ENCODE results near the gene ZGLP1.

The ZGLP1 gene

DNA sequence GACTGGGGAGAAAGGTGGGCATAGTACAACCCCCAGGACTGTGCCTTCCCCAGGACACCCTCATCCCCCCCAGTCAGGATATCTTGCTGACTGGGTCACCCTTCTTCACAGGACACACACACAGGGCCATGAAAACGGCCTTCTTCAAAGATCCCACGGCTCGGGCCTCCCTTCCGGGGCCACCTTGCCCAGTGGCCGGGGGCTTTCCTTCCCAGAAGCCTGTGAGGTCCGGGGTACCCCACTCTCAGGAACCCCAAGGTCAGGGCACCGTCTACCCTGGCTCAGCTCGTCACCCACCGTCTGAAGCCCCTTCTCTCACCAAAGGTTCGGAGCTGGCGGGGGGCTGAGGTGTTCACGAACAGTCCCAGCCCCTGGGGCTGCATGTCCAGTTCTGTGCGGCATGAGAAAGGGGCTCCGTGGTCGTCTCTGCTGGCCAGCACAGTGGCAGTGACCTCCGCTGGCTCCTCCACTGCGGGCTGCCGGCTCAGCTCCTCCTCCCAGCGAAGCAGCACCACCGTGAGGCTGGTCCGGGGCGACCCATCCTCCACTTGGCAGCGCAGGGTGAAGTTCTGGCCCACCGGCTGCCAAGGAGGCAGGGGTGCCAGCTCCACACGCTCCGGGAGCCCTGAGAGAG, 25.9 kb upstream of the ZGLP1 start:
- Histone ChIP-seq H3K27ac (ENCODE audit: low read length) (no peak overlapping the region), H3K36me3 (ENCODE audit: insufficient read depth, low read depth, low read length) (peaks cover 10% of the 10 kb centered on the region), H3K4me3 (ENCODE audit: low read length) (peak overlapping the region; percentile 98; the same call in 1 of the 2 replicates), H3K9ac (ENCODE audit: low read depth, low read length) (no peak overlapping the region), H3K4me1 (ENCODE audit: insufficient read depth, low read length) (peaks cover 12% of the 10 kb centered on the region; the same call in 1 of the 2 replicates), H3K9me3 (ENCODE audit: insufficient read depth, low read depth, low read length) (no peaks in the 10 kb centered on the region), H3K27me3 (ENCODE audit: insufficient read depth, low read length) (peaks cover 8% of the 10 kb centered on the region)

- H3K27ac ChIP-seq (ENCODE audit: low read length), result no peak overlapping the region
- H3K9me3 ChIP-seq (ENCODE audit: insufficient read depth, low read depth, low read length), result no peaks in the 10 kb centered on the region
- peaks cover 8% of the 10 kb centered on the region for H3K27me3 ChIP-seq (ENCODE audit: insufficient read depth, low read length)
- peak overlapping the region; percentile 95; the same call in 1 of the 2 replicates for H3K9ac ChIP-seq (ENCODE audit: low read depth, low read length)
- H3K4me3 ChIP-seq (ENCODE audit: low read length), result peak overlapping the region; percentile 98
- H3K36me3 ChIP-seq (ENCODE audit: insufficient read depth, low read depth, low read length), result peaks cover 17% of the 10 kb centered on the region
- peaks cover 10% of the 10 kb centered on the region; the same call in 1 of the 2 replicates for H3K4me1 ChIP-seq (ENCODE audit: insufficient read depth, low read length)
Observed at GRCh38 chr19:10334588-10335351, 25.2 kb upstream of the ZGLP1 start.

DNA sequence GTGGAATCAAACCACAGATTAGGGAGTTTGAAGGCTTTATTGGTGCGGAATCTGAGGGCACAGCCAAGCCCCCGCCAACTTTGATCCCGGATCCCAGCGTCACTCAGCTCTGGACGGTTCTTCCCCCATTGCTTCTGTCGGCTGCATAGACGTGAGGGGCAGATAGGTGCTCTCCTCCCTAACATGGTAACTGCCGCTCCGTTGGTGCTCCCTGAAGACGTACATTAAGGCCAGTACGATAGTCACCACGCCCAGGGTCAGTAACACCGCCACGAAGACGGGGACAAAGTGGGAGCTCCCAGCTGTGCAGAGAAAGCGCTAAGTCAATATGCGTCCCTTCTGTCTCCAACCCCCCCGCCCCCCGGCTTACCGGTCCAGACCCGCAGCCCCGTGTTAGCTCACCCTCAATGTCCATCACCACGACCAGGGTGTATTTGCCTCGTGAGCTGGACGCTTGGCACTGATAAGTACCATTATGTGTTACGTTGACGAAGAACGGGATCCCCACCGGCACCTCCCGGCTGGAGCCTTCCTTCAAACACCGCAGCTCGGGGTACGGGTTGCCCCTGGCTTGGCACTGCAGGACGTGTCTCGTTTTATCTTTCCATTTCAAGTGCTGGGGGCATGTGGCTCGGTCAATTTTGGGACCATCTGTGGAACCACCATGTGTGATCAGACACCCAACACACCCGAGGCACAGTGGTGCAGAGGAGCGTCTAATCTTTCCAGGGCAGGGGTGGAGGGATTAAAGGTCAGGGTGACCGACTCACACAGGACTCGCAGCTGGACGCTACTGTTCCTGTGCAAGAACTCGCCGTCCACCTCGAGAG, 24.4 kb upstream of the ZGLP1 start:
- peaks cover 8% of the 10 kb centered on the region for H3K27me3 ChIP-seq (ENCODE audit: insufficient read depth, low read length)
- peak overlapping the region; percentile 95; the same call in 1 of the 2 replicates for H3K9ac ChIP-seq (ENCODE audit: low read depth, low read length)
- H3K4me1 ChIP-seq (ENCODE audit: insufficient read depth, low read length), result peaks cover 2% of the 10 kb centered on the region; the same call in 1 of the 2 replicates
- peak overlapping the region; percentile 98 for H3K4me3 ChIP-seq (ENCODE audit: low read length)
- H3K36me3 ChIP-seq (ENCODE audit: insufficient read depth, low read depth, low read length), result peaks cover 25% of the 10 kb centered on the region
- no peak overlapping the region for H3K27ac ChIP-seq (ENCODE audit: low read length)
- H3K9me3 ChIP-seq (ENCODE audit: insufficient read depth, low read depth, low read length), result no peaks in the 10 kb centered on the region

DNA sequence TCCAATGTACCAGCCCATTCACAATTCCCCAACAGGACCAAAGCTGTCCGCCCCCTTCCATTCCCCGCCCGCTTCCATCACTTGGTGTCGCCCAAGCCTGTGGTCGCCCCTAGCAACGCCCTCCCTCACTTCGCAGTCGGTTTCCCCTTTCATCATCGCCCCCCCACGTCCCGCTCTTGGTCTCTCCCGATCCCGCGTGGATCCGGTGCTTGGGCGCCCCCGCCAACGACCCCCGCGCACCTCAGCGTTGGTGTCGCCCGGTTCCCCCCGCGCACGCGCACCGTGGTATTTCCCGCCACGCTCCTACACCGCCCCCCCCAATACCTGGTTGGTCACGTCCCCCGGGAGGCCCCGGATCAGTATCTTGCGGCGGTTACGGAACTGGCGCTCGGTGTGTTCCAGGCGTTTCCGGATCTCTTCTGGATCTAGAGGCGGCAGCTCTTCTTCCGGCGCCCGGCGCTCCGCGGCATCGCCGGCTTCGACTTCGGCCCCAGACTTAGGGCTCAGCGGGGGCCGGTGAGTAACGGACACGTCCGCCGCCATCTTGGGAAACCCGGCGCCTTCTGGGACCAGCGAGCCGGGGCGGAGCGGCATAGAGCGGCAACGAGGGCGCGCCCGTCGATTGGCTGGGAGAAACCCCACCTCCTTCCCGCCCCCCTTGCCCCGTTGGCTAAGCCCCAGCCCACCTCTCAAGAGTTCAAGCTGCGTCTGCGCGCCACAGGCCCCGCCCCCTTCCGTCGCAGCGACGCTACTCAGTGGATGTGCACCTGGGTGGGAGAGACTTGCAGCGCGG, 23.5 kb upstream of the ZGLP1 start, which contains the start of gene RAVER1:
TSS of gene RAVER1 (minus strand) at position 565 of the 793 bp plus-strand sequence. CDS start at position 543, 22 bp downstream.
- peaks cover 33% of the 10 kb centered on the region for H3K36me3 ChIP-seq (ENCODE audit: insufficient read depth, low read depth, low read length)
- peak within 1 kb of the TSS; percentile 98 for H3K4me3 ChIP-seq (ENCODE audit: low read length)
- no peaks in the 10 kb centered on the region for H3K4me1 ChIP-seq (ENCODE audit: insufficient read depth, low read length)
- H3K27me3 ChIP-seq (ENCODE audit: insufficient read depth, low read length), result peaks cover 8% of the 10 kb centered on the region
- H3K9me3 ChIP-seq (ENCODE audit: insufficient read depth, low read depth, low read length), result no peaks in the 10 kb centered on the region
- H3K9ac ChIP-seq (ENCODE audit: low read depth, low read length), result peak within 1 kb of the TSS; percentile 95
- H3K27ac ChIP-seq (ENCODE audit: low read length), result peak within 1 kb of the TSS; percentile 51

DNA sequence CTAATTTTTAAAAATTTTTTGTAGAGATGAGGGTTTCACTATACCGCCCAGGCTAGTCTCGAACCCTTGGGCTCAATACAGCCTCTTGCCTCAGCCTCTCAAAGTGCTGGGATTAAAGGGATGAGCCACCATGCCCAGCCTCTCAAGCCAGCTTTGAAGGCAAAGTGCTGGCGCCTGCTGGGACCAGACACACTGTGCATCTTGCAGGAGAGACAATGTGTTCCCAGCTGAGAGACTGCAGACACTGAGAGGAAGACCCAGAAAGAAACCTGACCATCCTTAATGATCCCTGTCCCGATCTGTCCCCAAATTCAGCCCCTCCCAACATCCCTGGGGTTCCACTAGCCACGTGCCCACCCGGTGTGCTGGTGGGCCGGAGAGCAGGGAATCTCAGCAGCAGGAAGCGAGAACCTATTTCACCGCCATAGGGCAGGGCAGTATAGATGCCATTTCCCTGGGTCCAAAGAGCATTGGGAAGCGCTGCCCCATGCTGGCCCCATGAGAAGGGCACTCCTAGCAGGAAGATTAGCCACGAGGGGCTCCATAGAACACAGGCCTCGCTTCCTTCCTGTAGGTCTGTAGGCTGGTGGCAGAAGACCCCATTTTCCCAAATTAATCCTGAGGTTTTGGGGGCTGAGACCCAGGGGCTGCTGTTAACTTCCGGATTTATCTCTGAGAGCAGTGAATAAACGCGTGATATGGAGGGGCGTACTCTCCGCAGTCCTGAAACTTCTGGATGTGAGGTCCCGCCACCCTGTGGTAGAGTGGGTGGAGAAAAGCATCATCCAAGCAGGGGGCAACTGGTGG, 22.7 kb upstream of the ZGLP1 start:
- H3K36me3 ChIP-seq (ENCODE audit: insufficient read depth, low read depth, low read length), result peaks cover 41% of the 10 kb centered on the region

GRCh38 chr19:10329555-10329954, 19.9 kb upstream of the ZGLP1 start:
- H3K4me3 ChIP-seq (ENCODE audit: low read length), result no peak overlapping the region
- no peaks in the 10 kb centered on the region for H3K4me1 ChIP-seq (ENCODE audit: insufficient read depth, low read length)
- H3K27ac ChIP-seq (ENCODE audit: low read length), result no peak overlapping the region
- H3K9ac ChIP-seq (ENCODE audit: low read depth, low read length), result no peak overlapping the region
- no peaks in the 10 kb centered on the region for H3K9me3 ChIP-seq (ENCODE audit: insufficient read depth, low read depth, low read length)
- H3K27me3 ChIP-seq (ENCODE audit: insufficient read depth, low read length), result peaks cover 6% of the 10 kb centered on the region
- peaks cover 67% of the 10 kb centered on the region for H3K36me3 ChIP-seq (ENCODE audit: insufficient read depth, low read depth, low read length)

More for the DNA sequence above, 22.7 kb upstream of the ZGLP1 start:
- H3K4me1 ChIP-seq (ENCODE audit: insufficient read depth, low read length), result no peaks in the 10 kb centered on the region
- H3K9me3 ChIP-seq (ENCODE audit: insufficient read depth, low read depth, low read length), result no peaks in the 10 kb centered on the region
- H3K9ac ChIP-seq (ENCODE audit: low read depth, low read length), result peak overlapping the region; percentile 95; the same call in 1 of the 2 replicates
- H3K27me3 ChIP-seq (ENCODE audit: insufficient read depth, low read length), result peaks cover 8% of the 10 kb centered on the region
- peak overlapping the region; percentile 98 for H3K4me3 ChIP-seq (ENCODE audit: low read length)
- H3K27ac ChIP-seq (ENCODE audit: low read length), result no peak overlapping the region

GRCh38 chr19:10328558-10329429, 19.2 kb upstream of the ZGLP1 start:
- Histone ChIP-seq H3K36me3 (ENCODE audit: insufficient read depth, low read depth, low read length) (peaks cover 75% of the 10 kb centered on the region), H3K27ac (ENCODE audit: low read length) (no peak overlapping the region)

GRCh38 chr19:10327793-10328192, 18.2 kb upstream of the ZGLP1 start:
- Histone ChIP-seq H3K9ac (ENCODE audit: low read depth, low read length) (no peak overlapping the region), H3K27ac (ENCODE audit: low read length) (no peak overlapping the region), H3K9me3 (ENCODE audit: insufficient read depth, low read depth, low read length) (no peaks in the 10 kb centered on the region), H3K27me3 (ENCODE audit: insufficient read depth, low read length) (no peaks in the 10 kb centered on the region), H3K4me1 (ENCODE audit: insufficient read depth, low read length) (no peaks in the 10 kb centered on the region), H3K36me3 (ENCODE audit: insufficient read depth, low read depth, low read length) (peaks cover 83% of the 10 kb centered on the region), H3K4me3 (ENCODE audit: low read length) (no peak overlapping the region)

More at GRCh38 chr19:10328558-10329429, 19.2 kb upstream of the ZGLP1 start:
- Histone ChIP-seq H3K9me3 (ENCODE audit: insufficient read depth, low read depth, low read length) (no peaks in the 10 kb centered on the region), H3K4me1 (ENCODE audit: insufficient read depth, low read length) (no peaks in the 10 kb centered on the region), H3K4me3 (ENCODE audit: low read length) (no peak overlapping the region), H3K27me3 (ENCODE audit: insufficient read depth, low read length) (no peaks in the 10 kb centered on the region), H3K9ac (ENCODE audit: low read depth, low read length) (no peak overlapping the region)

- H3K27me3 ChIP-seq (ENCODE audit: insufficient read depth, low read length), result no peaks in the 10 kb centered on the region
- peaks cover 94% of the 10 kb centered on the region for H3K36me3 ChIP-seq (ENCODE audit: insufficient read depth, low read depth, low read length)
- H3K9ac ChIP-seq (ENCODE audit: low read depth, low read length), result no peak overlapping the region
- no peak overlapping the region for H3K4me3 ChIP-seq (ENCODE audit: low read length)
- H3K9me3 ChIP-seq (ENCODE audit: insufficient read depth, low read depth, low read length), result no peaks in the 10 kb centered on the region
- no peaks in the 10 kb centered on the region for H3K4me1 ChIP-seq (ENCODE audit: insufficient read depth, low read length)
- H3K27ac ChIP-seq (ENCODE audit: low read length), result no peak overlapping the region
Observed at GRCh38 chr19:10325732-10326131, 16.1 kb upstream of the ZGLP1 start.
